ENCODE data around the gene CBL.
"Not testable (repeated sequence)": the region's sequence is repeated elsewhere in the genome, so short reads cannot be mapped to it uniquely, and the experiment has no call there.

The CBL gene

DNA sequence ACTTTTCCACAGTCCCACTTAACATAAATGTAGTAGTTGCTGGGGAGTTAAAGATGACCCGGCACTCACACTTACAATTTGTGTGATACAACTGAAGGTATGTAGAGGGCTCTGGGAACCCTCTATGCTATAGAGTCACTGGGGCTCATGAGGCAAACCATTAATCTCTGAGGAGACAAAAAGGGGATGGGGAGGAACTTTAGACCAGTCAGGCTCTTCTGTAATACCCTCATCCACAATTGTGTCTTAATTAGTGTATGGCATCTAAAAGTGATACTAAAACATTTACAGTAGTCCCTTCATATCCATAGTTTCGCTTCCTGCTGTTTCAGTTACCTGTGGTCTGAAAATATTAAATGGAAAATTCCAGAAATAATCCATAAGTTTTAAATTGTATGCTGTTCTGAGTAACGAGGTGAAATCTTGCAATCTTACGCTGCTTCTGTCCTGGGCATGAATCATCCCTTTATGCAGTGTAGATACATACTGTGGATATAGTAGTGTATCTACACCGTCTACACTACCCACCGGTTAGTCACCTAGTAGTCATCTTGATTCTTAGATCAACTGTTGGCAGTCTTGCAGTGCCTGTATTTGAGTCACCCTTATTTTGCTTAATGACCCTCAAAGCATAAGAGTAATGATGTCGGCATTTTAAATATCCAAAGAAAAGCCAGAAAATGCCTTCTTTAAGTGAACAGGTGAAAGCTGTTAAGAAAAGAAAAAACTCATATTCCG, 12.2 kb downstream of the CBL start:
- no peak for DNase-seq

DNA sequence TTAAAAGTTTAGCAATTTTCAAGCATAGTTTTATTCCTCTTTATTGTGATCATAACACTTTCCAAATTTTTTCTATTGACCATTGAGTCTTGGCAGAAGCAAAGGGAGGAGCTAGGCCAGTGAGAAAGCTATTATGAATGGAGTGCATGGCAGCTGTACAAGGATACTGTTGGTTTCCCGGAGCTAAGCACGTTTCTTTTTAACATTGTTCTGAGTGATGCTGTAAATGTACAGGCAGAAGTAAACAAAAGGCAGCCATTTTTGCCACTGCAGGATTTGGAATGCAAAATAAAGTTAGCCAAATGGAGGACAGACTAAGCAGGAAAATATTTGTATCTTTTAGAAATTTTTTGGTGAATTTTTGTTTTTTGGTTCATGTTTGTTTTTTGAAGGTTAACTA, 16.2 kb downstream of the CBL start:
- no peak for DNase-seq

DNA sequence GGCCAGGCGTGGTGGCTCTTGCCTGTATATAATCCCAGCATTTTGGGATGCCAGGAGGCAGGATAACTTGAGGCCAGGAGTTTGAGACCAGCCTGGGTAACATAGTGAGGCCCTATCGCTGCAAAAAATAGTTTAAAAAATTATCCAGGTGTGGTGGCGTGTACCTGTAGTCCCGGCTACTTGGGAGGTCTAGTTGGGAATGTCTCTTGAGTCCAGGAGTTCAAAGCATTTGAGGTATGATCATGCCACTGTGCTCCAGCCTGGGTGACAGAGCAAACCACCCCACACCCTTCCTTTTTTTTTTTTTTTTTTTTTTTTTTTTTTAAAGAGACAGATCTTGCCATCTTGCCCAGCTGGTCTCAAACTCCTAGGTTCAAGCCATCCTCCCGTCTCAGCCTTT, 16.8 kb downstream of the CBL start:
- DNase-seq, result no peak

DNA sequence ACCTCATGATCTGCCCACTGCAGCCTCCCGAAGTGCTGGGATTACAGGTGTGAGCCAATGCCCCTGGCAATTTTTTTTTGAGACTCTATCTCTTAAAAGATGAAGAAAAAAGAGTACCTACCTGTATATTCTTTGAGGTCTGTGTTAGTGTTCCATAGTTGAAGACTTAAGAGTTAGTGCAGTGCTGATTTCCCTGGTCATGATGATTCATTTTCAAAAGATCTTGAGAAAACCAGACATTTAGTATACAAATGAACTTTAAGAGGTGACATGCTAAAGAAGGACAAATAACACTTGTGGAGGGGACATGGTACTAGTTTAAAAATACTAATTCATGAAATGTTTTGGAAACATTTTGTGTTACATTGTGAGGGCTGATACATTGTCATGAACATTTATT, 17.7 kb downstream of the CBL start:
- DNase-seq, result no peak

DNA sequence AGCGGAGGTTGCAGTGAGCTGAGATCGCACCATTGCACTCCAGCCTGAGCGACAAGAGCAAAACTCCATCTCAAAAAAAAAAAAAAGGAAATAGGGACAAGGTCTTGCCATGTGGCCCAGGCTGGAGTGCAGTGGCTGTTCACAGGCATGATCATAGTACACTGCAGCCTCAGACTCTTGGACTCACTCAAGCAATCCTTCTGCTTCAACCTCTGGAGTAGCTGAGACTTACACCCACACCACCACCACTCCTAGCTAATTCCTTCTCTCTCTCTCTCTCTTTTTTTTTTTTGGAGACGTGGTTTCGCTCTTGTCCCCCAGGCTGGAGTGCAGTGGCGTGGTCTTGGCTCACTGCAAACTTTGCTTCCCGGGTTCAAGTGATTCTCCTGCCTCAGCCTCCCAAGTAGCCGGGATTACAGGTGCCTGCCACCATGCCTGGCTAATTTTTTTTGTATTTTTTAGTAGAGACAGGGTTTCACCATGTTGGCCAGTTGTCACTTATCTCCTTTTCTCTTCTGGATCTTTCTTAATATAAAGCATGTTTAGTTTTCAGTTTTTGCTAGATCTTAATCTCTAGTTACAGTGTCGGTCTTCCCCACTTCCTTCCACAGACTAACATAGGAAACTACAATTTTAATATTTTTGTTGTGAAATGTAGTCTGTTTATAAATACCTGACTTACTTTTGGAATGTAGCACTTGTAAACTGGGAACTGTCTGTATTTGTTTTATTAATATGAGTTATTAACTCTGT, 22.6 kb downstream of the CBL start:
- DNase-seq, result not testable (repeated sequence)

DNA sequence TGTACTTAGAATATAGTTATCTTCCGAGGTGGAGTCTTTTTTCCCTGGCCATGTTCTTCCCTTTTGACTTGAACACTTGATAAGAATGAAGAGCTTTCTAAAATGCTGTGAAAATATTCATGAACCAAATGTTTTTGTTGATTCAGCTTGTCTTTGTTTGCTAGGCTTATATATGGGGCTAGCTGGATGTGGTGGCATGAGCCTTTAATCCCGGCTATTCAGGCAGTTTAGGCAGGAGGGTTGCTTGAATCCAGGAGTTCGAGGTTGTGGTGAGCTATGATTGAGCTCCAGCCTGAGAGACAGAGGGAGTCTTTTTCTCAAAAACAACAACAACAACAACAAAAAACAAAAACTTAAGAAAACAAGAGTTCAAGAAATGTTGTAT, 23.1 kb downstream of the CBL start:
- DNase-seq, result no peak

DNA sequence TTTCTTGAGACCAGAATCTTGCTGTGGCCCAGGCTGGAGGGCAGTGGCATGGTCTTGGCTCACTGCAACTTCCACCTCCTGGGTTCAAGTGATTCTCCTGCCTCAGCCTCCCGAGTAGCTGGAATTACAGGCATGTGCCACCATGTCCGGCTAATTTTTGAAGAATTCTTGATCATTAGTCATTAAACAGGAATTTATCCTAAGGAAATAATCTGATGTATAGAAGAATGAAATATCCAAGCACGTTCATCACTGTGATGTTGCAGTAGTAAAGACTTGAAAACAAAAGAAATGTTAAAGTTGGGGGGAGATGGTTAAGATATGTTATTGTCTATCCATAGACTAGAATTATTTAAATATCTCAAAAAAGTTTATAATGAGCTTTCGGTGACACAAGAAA, 23.6 kb downstream of the CBL start:
- DNase-seq, result no peak

DNA sequence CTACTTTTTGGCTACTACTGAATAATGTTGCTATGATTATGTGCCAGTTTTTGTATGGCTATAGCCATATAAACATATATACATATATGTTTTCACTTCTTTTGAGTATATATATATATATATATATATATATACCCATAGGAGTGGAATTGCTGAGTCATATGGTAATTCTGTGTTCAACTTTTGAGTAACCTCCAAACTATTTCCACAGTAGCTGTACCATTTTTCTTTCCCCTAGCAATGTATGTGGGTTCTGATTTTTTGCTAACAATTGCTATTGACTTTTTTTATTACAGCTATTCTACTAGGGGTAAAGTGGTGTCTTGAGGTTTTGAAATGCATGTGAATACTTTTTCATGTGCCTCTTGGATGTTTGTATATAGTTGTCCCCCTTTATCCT, 30.4 kb downstream of the CBL start:
- DNase-seq, result no peak

DNA sequence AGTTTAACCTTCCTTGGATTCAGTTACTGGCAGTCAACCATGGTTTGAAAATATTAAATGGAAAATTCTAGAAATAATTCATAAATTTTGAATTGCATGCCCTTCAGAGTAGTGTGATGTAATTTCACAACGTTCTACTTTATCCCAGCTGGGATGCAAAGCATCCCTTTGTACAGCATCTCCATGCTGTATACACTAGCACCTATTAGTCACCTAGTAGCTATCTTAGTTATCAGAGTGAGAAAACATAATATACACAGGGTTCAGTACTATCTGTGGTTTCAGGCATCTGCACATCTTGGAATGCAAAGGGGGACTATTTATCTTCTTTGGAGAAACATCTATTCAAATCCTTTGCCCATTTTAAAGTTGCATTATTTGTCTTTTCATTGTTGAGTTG, 30.8 kb downstream of the CBL start:
- DNase-seq, result no peak

DNA sequence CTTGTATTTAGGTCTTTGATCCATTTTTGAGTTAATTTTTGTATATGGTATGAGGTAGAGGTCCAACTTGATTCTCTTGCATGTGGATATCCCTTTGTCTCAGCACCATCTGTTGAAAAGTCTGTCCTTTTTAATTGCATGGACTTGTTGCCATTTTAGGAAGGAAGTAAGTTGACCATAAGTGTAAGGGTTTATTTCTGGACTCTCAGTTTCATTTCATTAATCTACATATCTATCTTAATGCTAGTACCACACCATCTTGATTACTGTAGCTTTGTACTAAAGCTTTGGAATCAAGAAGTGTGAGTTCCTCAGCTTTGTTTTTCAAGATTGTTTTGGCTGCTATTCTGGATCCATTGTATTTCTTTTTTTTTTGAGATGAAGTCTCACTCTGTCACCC, 31.4 kb downstream of the CBL start:
- DNase-seq, result no peak

DNA sequence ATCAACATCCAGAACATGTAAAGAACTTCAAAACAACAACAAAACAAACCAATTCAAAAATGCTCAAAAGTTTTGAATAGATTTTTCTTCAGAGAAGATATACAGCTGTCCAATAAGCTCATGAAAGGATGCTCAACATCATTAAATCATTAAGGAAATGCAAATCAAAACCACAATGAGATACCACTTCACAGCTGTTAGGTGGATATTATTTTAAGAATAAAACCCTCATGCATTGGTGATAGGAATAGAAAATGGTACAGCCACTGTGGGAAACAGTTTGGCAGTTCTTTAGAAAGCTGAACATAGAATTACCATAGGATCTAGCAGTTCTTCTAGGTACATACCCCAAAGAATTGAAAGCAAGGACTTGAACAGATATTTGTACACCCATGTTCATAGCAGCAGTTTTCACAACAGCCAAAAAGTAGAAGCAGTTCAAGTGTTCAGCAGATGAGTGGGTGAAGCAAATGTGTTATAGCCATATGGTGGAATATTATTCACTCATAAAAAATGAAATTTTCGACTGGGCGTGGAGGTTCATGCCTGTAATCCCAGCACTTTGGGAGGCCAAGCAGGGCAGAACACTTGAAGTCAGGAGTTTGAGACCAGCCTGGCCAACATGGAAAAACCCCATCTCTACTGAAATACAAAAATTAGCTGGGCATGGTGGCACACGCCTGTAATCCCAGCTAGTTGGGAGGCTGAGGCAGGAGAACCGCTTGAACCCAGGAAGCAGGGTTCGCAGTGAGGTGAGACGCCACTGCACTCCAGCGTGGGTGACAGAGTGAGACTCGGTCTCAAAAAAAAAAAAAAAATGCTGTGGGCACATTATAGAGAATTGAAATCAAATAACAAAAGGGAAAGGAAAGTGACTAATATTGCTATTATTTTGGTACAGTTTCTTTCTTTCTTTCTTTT, 42.9 kb downstream of the CBL start:
- no peak for DNase-seq

DNA sequence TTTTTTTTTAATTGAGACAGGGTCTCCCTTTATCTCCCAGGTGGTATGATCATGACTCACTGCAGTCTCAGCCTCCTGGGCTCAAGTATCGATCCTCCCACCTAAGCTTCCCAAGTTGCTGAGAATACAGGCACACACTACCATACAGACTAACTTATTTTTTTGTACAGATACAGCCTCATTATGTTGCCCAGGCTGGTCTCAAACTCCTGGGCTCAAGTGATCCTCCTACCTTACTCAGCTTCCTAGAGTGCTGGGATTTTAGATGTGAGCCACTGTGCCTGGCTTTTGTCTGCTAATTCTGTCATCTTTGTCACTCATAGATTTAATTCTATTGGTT, 43.5 kb downstream of the CBL start:
- DNase-seq, result no peak

DNA sequence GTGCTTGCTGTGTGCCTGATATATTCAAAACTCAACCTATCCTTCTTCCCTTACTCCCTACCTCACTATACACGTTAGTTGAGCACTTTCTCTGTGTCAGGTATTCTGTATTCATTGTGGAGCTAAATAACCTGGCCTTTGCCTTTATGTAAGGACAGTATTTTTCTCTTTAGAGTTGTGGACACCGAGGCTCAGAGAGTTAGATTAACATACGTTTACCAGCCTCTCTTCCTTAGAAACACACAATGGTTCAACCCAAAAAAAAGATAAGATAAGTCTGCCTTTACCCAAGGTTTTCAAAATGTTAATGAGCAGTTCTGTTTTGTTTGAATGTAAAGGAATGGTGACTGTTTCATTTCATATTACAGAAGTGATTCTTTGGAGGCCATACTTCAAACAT, 45.0 kb downstream of the CBL start:
- no peak for DNase-seq

DNA sequence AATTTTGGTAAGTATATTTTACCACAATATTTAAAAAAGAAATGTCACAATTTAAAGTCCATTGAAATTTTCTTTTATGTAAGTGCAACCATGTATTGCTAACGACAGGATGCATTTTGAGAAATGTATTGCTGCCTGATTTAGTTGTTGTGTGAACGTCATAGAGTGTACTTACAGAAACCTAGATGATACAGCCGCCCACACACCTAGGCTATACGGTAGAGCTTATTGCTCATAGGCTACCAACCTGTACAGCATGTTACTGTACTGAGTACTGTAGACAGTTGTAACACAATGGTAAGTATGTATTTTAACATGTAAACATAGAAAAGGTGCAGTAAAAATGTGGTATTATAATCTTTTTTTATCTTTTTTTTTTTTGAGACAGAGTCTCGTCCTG, 48.1 kb downstream of the CBL start:
- no peak for DNase-seq

DNA sequence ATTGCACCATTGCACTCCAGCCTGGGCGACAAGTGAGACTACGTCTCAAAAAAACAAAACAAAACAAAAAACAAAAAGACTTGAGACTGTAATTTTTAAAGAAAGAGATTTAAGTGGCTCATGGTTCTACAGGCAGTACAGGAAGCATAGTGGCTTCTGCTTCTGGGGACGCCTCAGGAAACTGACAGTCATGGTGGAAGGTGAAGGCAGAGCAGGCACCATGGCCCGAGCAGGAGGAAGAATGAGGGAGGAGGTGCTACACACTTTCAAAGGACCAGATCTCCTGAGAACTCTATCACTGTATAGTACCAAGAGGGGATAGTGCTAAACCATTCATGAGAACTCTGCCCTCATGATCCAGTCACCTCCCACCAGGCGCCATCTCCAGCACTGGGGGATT, 52.0 kb downstream of the CBL start:
- no peak for DNase-seq

DNA sequence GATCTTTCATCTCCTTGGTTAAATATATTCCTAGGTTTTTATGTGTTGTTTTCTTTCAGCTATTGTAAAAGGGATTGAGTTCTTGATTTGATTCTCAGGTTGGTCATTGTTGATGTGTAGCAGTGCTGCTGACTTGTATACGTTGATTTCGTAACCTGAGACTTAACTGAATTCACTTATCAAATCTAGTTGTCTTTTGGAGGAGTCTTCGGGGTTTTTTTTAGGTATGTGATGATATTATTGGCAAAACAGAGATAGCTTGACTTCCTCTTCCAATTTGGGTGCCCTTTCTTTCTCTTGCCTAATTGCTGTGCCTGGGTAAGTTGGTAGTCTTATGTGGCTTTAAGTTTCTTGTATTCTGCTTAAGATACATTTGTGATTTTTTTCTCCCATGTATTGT, 52.8 kb downstream of the CBL start:
- no peak for DNase-seq

DNA sequence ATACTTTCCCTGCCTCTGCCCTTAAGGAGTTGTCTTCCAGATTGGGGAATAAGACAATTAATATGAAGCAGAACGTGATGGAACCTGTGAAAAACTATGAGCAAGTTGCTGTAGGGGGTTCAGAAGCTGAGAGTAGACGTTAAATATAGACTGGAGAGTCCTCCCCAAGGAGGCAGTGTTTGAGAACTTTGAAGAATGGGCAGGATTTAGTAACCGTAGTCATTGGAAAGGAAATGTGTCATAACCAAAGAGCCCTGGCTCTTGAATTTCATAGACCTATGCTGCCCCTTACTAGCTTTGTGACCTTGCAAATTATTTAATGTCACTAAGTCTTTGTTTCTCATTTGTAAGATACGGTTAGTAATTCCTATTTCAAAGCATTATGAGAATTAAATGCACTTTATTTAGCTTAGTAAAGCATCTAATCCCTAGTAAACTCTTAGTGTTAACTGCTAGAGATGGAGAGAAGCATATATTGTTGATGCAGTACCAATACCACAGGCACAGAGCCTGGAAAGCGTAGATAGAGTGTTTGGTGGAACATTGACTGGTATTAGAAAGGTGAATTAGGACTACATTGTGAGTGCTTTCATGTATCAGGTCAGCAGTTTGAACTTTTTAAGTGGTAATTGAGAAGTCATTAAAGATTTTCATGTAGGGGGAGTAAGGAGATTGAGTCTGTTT, 56.7 kb downstream of the CBL start:
- DNase-seq, result no peak

DNA sequence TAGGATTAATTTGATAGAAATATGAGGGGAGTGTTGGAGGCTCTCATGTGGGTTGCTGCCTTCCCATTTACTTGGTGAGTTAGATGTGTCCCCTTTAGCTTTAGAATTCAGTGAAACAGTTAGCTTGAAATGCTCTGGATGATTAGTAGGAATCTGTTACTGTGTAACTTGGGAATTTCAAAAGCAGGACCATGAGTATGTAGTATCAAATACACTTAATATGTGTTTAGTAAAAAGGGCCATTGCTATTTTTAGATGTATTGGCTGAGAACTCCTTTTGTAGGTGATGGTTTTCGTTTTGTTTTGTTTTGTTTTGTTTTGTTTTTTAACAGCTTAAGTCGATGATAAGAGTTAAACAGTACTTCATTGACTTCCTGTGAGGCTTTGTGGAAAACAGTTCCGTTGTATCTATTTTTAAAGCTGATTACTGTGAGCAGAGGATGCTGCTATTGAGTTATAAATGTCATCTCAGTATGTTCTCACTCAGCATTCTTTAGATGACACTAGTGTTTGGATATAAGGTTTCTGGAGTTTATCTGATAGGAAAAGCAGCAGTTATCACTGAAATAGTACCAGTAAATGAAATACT, 57.3 kb downstream of the CBL start:
- DNase-seq, result no peak

DNA sequence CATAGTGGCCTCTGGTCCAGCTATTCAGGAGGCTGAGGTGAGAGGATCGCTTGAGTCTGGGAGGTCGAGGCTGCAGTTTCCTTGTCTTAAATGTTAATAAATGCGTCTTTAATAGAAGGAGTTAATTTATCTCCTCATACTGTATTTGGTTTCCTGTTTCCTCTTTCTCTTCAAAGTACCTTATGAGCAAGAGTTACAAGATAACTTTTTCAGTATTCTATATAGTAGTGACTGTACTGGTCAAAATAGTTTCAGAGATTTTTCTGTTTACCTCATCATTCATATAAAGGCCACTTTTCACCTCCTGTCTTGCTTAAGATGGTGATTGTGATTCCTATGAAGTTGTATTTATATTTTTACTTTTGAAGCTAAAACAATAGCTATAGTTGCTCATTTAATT, 59.9 kb downstream of the CBL start:
- no peak for DNase-seq

DNA sequence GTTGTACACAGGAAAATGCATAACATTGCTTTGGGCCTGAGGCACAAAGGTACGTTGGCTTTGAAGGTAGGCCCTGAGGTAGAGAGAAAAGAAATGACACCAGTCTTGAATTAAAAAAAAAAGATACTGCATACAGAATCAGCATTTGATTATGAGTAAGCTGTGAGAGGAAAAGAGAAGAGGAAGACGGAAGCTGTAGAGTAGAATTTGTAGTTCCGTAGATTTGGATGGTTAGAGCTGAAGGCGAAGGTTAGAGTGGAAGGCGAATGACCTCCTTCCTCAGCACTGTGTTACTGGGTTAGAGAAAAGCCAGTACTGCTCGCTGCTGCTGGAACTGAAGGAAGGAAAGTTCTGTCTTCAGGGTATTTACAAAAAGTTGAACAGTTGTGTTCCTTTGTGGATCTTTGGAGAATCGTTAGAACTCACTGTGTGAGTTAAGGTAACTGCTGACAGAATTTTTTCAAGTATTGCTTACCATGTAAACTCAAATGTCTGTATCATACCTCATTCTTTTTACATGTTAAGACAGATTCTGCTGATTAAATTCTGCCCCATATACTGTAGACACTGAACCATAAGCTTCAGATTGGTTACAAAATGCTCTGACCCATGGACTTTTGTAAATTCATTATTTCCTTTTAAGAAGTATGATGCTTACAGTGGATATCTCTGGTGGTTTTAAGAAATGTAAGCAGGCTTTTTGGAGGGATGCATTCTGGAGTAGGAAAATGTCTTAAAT, 60.5 kb downstream of the CBL start:
- DNase-seq, result no peak

DNA sequence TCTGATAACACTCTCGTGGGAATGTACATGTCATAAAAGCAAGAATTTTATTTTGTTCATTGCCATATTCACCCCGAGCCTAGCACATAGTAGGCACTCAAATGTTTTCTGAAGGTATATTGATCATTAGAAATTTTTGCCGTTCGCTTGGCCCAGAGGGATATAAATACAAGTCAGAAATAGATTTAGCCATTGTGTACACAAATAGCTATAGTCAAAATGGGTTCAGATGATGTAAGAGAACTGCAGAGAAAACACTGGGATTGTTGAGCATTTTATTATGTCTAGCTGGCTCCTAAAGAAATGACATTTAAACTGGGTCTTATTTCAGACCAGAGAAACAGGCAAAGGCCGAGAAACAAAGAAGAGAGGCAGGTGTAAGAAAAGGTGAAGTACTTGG, 61.5 kb downstream of the CBL start:
- DNase-seq, result no peak

DNA sequence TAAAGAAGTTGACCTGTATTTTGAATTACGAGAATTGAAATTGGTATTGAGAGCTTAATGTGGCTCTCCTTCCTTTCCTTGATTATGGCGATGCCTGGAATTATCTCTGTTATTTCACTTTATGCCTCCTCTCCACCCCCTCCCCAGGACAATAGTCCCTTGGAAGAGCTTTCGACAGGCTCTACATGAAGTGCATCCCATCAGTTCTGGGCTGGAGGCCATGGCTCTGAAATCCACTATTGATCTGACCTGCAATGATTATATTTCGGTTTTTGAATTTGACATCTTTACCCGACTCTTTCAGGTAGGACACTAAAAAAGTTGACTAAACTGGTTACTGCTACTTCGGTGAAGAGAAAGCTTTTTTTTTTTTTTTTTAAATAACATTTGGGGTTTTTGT, 67.6 kb downstream of the CBL start:
- DNase-seq, result no peak

Measured in effector CD8-positive, alpha-beta T cell (primary cell).